ENCODE data around the gene IP6K1.

Gene IP6K1

GRCh38 chr3:49738067-49738713, 48.2 kb downstream of the IP6K1 start:
- ChIA-PET CTCF (no interaction called here), POLR2A (no interaction called here)
- Histone ChIP-seq H3K9me3 (ENCODE audit: control insufficient read depth, insufficient read depth, low read depth, low read length) (no peaks in the 10 kb centered on the region), H3K4me3 (ENCODE audit: low read depth, low read length) (no peak overlapping the region), H3K27ac (ENCODE audit: extremely low read depth, low read depth, low read length) (no peak overlapping the region), H3K4me1 (ENCODE audit: control insufficient read depth, insufficient read depth, low read length) (no peaks in the 10 kb centered on the region), H3K36me3 (ENCODE audit: control insufficient read depth in 2 of 2, insufficient read depth in 1 of 2, low read length in 2 of 2) (peaks cover 21 to 70% of the 10 kb centered on the region in 2 experiments; a peak in 2 of 3 replicates)
- TF ChIP-seq ZNF426 (tag by site-specific recombination; IDR thresholded peaks at IDR 0.05), result no peak
- no peak for TF ChIP-seq ZSCAN30 (tag by site-specific recombination; IDR thresholded peaks at IDR 0.05)
- TF ChIP-seq ZNF114 (tag by site-specific recombination; IDR thresholded peaks at IDR 0.05), result no peak
- no peak for TF ChIP-seq YY1 (tag by site-specific recombination; IDR thresholded peaks at IDR 0.05)

DNA sequence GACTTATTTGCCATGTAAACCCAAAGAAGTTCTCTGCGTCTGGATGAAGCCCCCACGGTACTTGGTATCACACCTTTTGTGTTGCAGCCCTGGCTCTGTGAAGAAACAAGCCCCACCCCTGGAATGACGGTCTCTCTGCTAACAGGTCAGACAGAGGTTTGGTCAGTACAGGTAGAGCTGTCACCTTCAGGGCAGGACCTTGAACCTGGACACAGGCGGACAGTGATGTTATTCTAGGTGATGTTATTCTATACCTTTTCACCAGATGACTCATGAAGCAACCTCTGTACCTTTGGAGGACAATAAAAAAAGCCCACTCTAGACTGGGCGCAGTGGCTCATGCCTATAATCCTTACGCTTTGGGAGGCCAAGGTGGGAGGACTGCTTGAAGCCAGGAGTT, 51.6 kb downstream of the IP6K1 start:
- POLR2A ChIA-PET, result no interaction called here
- no peaks in the 10 kb centered on the region for H3K9me3 ChIP-seq (ENCODE audit: control insufficient read depth, insufficient read depth, low read depth, low read length)
- H3K27ac ChIP-seq (ENCODE audit: extremely low read depth, low read depth, low read length), result no peak overlapping the region
- peaks cover 24 to 84% of the 10 kb centered on the region in 2 experiments; a peak in 2 of 3 replicates for H3K36me3 ChIP-seq (ENCODE audit: control insufficient read depth in 2 of 2, insufficient read depth in 1 of 2, low read length in 2 of 2)
- CTCF ChIA-PET, result interaction anchor here (1.4 kb wide), 1 partner anchor 67 kb away, joined by 3 read pairs; no protein-coding TSS in a partner anchor
- no peak for TF ChIP-seq ZNF140 (tag by site-specific recombination; IDR thresholded peaks at IDR 0.05)
- no peaks in the 10 kb centered on the region for H3K4me1 ChIP-seq (ENCODE audit: control insufficient read depth, insufficient read depth, low read length)
- H3K4me3 ChIP-seq (ENCODE audit: low read depth, low read length), result no peak overlapping the region

- POLR2A ChIA-PET, result interaction anchor here (0.6 kb wide), 2 partner anchors 60 to 849 kb away, joined by 3 to 5 read pairs; no protein-coding TSS in a partner anchor
- Histone ChIP-seq H3K9me3 (ENCODE audit: control insufficient read depth, insufficient read depth, low read depth, low read length) (no peaks in the 10 kb centered on the region), H3K4me1 (ENCODE audit: control insufficient read depth, insufficient read depth, low read length) (no peaks in the 10 kb centered on the region), H3K36me3 (ENCODE audit: control insufficient read depth in 2 of 2, insufficient read depth in 1 of 2, low read length in 2 of 2) (peaks cover 25 to 84% of the 10 kb centered on the region in 2 experiments; a peak in 2 of 3 replicates), H3K4me3 (ENCODE audit: low read depth, low read length) (no peak overlapping the region), H3K27ac (ENCODE audit: extremely low read depth, low read depth, low read length) (no peak overlapping the region)
- no peak for TF ChIP-seq CTCF (tag by site-specific recombination; IDR thresholded peaks at IDR 0.05)
- TF ChIP-seq ZNF146 (tag by site-specific recombination; IDR thresholded peaks at IDR 0.05), result peak; percentile 75; the same call in 1 of the 2 replicates
- CTCF ChIA-PET, result interaction anchor here (1.4 kb wide), 1 partner anchor 69 kb away, joined by 3 read pairs; no protein-coding TSS in a partner anchor
These were observed 52.8 kb downstream of the IP6K1 start for GRCh38 chr3:49733551-49733950.

DNA sequence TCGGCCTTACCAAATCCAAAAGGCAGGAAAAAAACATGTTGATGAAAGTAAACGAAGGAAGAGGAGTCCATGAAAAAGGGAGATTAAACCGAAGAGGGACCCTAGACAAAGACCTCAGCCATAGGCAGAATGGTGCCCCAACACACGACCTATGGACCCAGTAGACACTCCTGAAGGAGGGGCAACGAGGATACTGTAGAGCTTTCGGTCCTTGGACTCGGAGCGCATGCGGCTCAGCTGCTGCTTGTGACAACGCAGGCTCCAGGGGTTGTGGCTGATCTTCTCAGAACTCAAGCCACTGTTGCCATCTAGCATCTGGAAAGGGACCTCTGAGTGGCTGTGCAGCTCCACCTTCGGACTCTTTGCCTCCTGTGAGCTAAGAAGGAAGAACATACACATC, 53.7 kb downstream of the IP6K1 start:
- Histone ChIP-seq H3K4me1 (ENCODE audit: control insufficient read depth, insufficient read depth, low read length) (no peaks in the 10 kb centered on the region), H3K4me3 (ENCODE audit: low read depth, low read length) (no peak overlapping the region), H3K27ac (ENCODE audit: extremely low read depth, low read depth, low read length) (no peak overlapping the region), H3K9me3 (ENCODE audit: control insufficient read depth, insufficient read depth, low read depth, low read length) (no peaks in the 10 kb centered on the region), H3K36me3 (ENCODE audit: control insufficient read depth in 2 of 2, insufficient read depth in 1 of 2, low read length in 2 of 2) (peaks cover 25 to 84% of the 10 kb centered on the region in 2 experiments; a peak in 2 of 3 replicates)
- ChIA-PET CTCF (interaction anchor here (0.6 kb wide), 1 partner anchor 166 kb away, joined by 5 read pairs; no protein-coding TSS in a partner anchor), POLR2A (interaction anchor here (0.6 to 1.0 kb wide), 2 partner anchors 9 to 672 kb away, joined by 3 to 4 read pairs; partner anchors contain the start of gene GMPPB)
- TF ChIP-seq ZNF24 (tag by site-specific recombination; IDR thresholded peaks at IDR 0.05) (no peak), ZNF791 (tag by site-specific recombination; IDR thresholded peaks at IDR 0.05) (no peak), TSHZ1 (tag by site-specific recombination; IDR thresholded peaks at IDR 0.05; ENCODE audit: borderline replicate concordance) (no peak), ZNF132 (tag by site-specific recombination; IDR thresholded peaks at IDR 0.05; ENCODE audit: borderline replicate concordance) (no peak), ZNF354C (tag by site-specific recombination; IDR thresholded peaks at IDR 0.05; ENCODE audit: borderline replicate concordance, low read depth) (no peak), ZNF707 (tag by site-specific recombination; IDR thresholded peaks at IDR 0.05) (no peak), ZNF785 (tag by site-specific recombination; IDR thresholded peaks at IDR 0.05) (no peak), MEIS1 (CRISPR knock-in tag; IDR thresholded peaks at IDR 0.05; ENCODE audit: borderline replicate concordance) (no peak), ZNF16 (tag by site-specific recombination; IDR thresholded peaks at IDR 0.05; ENCODE audit: low read depth) (no peak)
